Measurements from ENCODE around the gene CACNA2D3. TPM values are rescaled to one million over a fixed set of nuclear protein-coding genes. Genes with fewer than 3 reads are reported as not detected.

Gene CACNA2D3
- total RNA-seq, 6 donors from 2014 or later: 2.9 to 16.8 (median 4.9) TPM

GRCh38 chr3:54294214-54294613 is 171.9 kb downstream of the CACNA2D3 start:
- TF ChIP-seq EP300 (IDR thresholded peaks at IDR 0.05) (no peak), CTCF (IDR thresholded peaks at IDR 0.05) (no peak), POLR2A (IDR thresholded peaks at IDR 0.05) (no peak), POLR2AphosphoS5 (IDR thresholded peaks at IDR 0.05) (no peak)
- ATAC-seq (ENCODE audit: low FRiP score in 2 of 2): no peak
- Histone ChIP-seq H3K9me3 (no peaks in the 10 kb centered on the region), H3K36me3 (no peaks in the 10 kb centered on the region), H3K27me3 (no peaks in the 10 kb centered on the region), H3K4me3 (no peak overlapping the region), H3K4me1 (no peaks in the 10 kb centered on the region), H3K27ac (no peak overlapping the region)
- DNase-seq: no peak
- WGBS, 2 donors: 44 to 50% methylated on average over 4 of the region's 4 CpGs

GRCh38 chr3:54296531-54296930 is 174.2 kb downstream of the CACNA2D3 start:
- 75 to 77% methylated on average over 8 of the region's 8 CpGs for WGBS, 2 donors
- Histone ChIP-seq H3K4me1 (no peaks in the 10 kb centered on the region), H3K27me3 (no peaks in the 10 kb centered on the region), H3K27ac (no peak overlapping the region), H3K9me3 (no peaks in the 10 kb centered on the region), H3K36me3 (no peaks in the 10 kb centered on the region), H3K4me3 (no peak overlapping the region)
- no peak for TF ChIP-seq CTCF (IDR thresholded peaks at IDR 0.05)
- TF ChIP-seq EP300 (IDR thresholded peaks at IDR 0.05): no peak
- no peak for TF ChIP-seq POLR2A (IDR thresholded peaks at IDR 0.05)
- TF ChIP-seq POLR2AphosphoS5 (IDR thresholded peaks at IDR 0.05): no peak
- DNase-seq (no peak), ATAC-seq (ENCODE audit: low FRiP score in 2 of 2) (no peak)

GRCh38 chr3:54299169-54299935 is 177.0 kb downstream of the CACNA2D3 start:
- DNase-seq (no peak), ATAC-seq (ENCODE audit: low FRiP score in 2 of 2) (no peak)
- TF ChIP-seq POLR2AphosphoS5 (IDR thresholded peaks at IDR 0.05) (no peak), EP300 (IDR thresholded peaks at IDR 0.05) (no peak), POLR2A (IDR thresholded peaks at IDR 0.05) (no peak), CTCF (IDR thresholded peaks at IDR 0.05) (no peak)
- H3K27me3 ChIP-seq: no peaks in the 10 kb centered on the region
- H3K27ac ChIP-seq: no peak overlapping the region
- no peaks in the 10 kb centered on the region for H3K4me1 ChIP-seq
- no peaks in the 10 kb centered on the region for H3K9me3 ChIP-seq
- no peaks in the 10 kb centered on the region for H3K36me3 ChIP-seq
- 58 to 67% methylated on average over 13 of the region's 13 CpGs for WGBS, 2 donors
- no peak overlapping the region for H3K4me3 ChIP-seq

- Histone ChIP-seq H3K9me3 (no peaks in the 10 kb centered on the region), H3K36me3 (no peaks in the 10 kb centered on the region), H3K4me1 (no peaks in the 10 kb centered on the region), H3K27me3 (no peaks in the 10 kb centered on the region), H3K4me3 (no peak overlapping the region), H3K27ac (no peak overlapping the region)
- ATAC-seq (ENCODE audit: low FRiP score in 2 of 2): no peak
- no peak for DNase-seq
- 76 to 88% methylated on average over 7 of the region's 7 CpGs for WGBS, 2 donors
- TF ChIP-seq EP300 (IDR thresholded peaks at IDR 0.05): no peak
- TF ChIP-seq POLR2AphosphoS5 (IDR thresholded peaks at IDR 0.05): no peak
- TF ChIP-seq POLR2A (IDR thresholded peaks at IDR 0.05): no peak
- no peak for TF ChIP-seq CTCF (IDR thresholded peaks at IDR 0.05)
These were observed 181.4 kb downstream of the CACNA2D3 start for GRCh38 chr3:54303517-54304375.

All from upper lobe of left lung (tissue), 6 donors.